CMK (cell line): ENCODE results near the gene MCF2L2.
A peak's percentile ranks its signal among the peaks of the same experiment; 100 is the strongest.

ENCODE experiments used
- DNase-seq: peaks from one replicate; pipeline ENCODE4 v3.0.0-alpha.2; 2010; ENCODE audit warnings: low read depth

Gene MCF2L2

DNA sequence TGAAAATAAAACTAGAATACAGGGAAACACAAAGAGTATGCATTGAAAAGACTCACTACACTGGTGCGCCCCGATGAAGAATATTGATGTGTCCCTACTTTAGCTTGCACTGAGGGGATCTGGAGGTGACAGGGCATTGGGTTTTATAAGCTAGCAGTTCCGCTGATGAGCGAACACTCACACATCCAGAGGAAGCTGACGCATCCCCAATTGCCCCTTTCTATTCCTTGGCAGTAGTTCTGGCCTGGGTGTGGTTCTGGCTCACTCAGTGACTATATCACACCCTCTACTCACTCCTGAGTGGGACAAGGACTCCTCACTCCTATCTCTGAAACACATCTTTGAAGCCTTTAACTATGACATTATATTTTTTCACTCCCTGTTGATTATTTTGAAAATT, 104.3 kb downstream of the MCF2L2 start:
- no peak for DNase-seq

- DNase-seq: no peak
These were observed 109.0 kb downstream of the MCF2L2 start for GRCh38 chr3:183319371-183319770.

DNA sequence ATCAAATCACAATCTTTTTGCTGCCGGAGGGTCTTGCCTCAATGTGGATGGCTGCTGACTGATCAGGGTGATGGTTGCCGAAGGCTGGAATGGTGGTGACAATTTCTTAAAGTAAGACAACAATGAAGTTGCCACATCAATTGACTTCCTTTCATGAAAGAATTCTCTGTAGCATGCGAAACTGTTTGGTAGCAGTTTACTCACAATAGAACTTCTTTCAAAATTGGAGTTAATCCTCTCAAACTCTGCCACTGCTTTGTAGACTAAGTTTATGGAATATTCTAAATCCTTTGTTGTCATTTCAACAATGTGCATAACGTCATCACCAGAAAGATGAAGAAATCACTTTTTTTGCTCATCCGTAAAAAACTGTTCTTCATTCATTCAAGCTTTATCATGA, 109.5 kb downstream of the MCF2L2 start:
- DNase-seq: no peak

GRCh38 chr3:183317886-183318865, 110.2 kb downstream of the MCF2L2 start:
- no peak for DNase-seq

DNA sequence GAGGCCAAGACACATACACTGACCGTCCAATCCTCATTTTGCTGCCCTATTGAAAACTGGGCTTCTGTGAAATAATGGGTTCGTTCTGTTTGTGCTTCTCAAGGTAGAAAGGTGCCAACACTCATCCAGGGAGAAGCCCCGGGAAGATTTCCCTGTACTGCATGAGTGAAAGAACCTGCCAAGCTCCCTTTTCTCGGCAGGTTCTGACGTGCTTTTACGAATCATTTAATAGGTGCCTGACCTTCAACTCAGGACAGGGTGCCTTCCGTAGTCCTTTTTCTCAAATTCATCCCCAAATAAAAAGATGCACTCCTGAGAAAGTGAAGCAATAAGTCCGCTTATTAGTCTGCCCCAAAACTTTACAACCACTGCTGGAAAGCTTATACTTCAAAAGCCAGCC, 111.1 kb downstream of the MCF2L2 start:
- no peak for DNase-seq

DNA sequence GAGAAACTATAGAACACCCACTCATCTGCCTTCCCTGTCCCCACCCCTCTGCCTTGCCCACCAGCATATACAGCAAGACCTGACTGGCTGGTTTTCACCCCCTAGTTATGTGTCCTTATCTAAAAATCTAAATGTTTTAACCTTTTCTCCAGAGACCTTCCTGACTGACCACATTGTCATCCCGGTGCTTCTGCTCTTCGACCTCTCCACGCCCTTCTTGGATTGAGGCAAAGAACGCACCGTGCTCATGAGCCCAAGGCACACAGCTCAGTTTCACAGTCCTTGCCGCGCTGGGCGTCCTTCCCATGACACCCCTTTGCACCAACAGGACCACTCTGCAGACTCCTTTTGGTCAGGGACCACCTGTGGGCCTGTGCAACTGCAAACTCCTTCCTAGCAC, 112.7 kb downstream of the MCF2L2 start:
- DNase-seq: no peak

DNA sequence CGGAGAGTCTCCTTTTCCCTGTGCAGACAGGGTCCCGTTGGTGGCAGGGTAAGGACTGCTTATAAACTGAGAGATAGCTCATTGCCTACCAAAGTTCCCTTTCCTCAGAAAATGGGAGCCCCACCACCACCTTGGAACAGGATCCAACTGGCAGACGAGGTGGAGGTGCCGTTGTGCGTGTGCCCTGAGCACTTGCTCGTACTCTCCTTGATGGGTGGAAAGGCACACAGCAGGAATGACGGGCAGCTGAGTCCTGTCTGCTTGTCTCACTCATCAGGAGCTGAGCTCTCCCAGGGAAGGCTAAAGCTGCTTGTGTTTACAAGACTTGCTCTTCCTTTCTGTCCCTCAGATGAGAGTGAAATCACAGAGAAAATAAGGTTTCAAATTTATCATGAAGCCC, 114.7 kb downstream of the MCF2L2 start:
- no peak for DNase-seq

DNA sequence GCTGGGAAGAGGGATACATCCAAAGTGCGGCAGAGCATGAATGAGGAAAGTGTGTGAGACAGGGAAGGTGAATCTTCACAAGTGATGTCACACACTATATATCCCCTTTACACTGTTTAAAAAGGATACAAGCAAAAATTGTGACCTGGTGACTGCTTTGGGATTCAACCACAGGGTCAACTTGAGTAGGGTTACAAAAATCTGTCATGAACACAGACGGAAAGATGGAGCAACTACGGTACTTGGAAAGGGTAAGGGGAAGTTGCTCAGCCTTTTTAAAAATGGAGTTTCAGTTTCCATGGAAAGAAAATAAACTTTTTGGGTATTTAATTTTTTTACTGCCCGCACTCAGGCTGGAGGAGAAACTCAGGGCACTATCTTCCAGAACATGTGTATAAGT, 115.1 kb downstream of the MCF2L2 start:
- DNase-seq: no peak

- no peak for DNase-seq
These were observed 116.0 kb downstream of the MCF2L2 start for GRCh38 chr3:183312433-183312832.

- DNase-seq: no peak
These were observed 117.5 kb downstream of the MCF2L2 start for GRCh38 chr3:183310936-183311335.

- DNase-seq: no peak
These were observed 119.1 kb downstream of the MCF2L2 start for GRCh38 chr3:183309276-183309675.

GRCh38 chr3:183308751-183309150, 119.7 kb downstream of the MCF2L2 start:
- DNase-seq: no peak

DNA sequence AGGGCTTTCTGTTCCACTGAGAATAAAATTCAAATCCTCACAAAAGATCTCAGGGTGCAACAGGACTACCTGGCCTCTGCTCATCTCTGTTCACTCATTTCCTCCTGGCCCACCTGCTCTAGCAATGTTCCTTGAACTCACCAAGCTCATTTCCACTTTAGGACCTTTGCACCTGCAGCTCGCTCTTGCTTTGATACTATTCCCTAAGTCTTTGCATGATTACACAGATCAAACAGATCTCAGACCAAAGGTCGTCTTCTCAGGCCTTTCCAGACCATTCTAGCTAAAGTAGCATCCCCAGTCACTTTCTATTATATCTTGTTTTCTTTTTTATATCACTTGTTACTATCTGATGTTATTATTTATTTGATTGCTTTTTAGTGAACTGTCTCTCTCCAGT, 120.7 kb downstream of the MCF2L2 start:
- DNase-seq: no peak

DNA sequence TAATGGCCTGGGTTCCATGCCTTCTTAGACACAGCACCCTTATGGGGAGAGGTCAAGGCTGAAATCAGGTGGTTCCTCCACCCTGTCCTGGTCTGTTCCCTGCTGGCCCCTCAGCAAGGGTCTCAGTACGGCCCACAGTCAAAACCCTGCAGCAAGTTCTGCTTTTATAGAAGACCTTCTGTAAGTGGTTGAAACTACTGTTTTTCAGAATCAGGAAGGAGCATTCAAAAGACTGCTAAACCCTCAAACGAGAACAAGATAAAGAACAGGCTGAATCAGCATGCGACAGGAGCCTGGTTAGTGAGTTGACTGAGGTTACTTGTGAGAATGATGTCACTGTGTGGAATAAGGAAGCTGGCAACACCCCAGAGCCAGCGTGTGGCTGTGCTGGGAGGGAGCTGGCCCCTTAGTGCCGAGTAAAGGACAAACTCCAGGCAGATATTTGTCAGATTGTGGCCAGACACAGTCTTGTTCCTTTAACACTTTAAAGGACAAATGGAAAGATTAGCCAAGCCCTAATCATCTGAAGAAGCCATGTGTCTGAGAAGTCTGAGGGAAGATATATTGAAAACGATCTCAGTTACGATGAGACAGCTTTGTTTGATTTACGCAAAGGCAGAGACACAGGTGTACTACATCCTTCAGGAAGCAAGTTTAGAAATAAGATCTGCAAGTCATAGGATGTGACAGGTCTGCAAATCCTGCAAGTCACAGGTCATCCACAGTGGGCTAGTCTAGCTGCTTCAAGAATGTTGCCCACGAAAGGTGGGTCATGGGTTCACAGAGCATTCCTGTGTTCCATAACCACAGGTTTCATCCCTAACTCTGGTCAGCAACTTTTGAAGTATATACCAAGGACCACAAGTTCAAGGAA, 121.4 kb downstream of the MCF2L2 start:
- peak; percentile 53 for DNase-seq

DNA sequence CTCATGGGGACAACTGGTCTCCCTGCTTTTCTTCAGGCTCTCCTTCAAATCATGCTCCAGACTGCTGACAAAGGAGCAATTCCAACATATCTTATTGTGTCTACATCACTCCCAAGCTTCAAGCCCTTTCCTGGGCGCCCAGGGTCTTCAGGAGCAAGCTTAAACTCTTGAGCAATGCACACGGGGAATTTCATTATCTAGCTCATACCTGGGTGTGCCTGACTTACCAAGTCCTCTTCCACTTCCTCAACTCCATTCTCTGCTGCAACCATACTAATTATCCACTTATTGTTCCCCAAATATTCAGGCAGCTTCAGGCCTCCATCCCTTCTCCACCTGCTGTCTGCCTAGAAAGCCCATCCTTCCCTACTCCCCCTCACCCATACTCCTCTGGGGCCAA, 124.7 kb downstream of the MCF2L2 start:
- no peak for DNase-seq

GRCh38 chr3:183301937-183302580, 126.4 kb downstream of the MCF2L2 start:
- no peak for DNase-seq

GRCh38 chr3:183300996-183301562, 127.3 kb downstream of the MCF2L2 start:
- no peak for DNase-seq

- DNase-seq: no peak
These were observed 128.4 kb downstream of the MCF2L2 start for GRCh38 chr3:183299976-183300375.

DNA sequence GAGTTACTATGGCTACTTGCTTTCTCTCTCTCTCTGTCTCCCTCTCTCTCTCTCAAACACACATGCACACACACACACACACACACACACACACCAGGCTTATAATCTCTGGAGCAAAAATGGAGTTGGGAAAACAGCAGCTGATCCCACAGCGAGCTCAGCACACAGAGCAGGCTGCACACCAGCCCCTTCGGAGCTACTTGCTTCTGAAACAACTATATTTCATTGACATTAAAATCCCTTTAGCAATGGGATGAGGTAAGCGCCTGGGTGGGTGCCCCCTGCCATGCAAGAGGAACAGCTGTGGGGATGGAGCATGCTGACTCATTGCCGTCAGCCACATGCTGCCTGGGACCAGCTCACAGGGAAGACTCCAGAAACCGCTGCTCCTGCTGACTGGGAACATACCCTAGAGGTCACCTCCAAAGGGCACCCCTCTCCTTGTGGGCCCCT, 129.7 kb downstream of the MCF2L2 start:
- DNase-seq: no peak

DNA sequence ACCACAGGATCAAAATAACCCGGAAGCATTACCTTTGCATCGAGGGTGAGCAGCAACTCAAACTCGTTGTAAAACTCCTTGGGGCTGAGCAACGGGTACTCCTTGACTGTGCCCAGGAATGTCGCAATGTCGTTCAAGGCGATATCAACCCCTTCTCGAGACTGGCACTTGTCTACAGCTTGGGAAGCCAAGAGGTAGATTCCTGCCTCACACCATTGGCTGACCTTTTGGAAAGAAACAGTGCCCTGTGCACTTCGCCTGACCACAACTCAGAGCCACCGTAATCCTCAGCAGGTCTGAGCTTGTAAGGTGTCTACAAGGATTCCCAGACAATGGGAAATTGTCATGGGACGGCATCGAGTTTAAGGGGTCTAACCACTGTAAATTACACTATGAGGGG, 131.5 kb downstream of the MCF2L2 start:
- no peak for DNase-seq

DNA sequence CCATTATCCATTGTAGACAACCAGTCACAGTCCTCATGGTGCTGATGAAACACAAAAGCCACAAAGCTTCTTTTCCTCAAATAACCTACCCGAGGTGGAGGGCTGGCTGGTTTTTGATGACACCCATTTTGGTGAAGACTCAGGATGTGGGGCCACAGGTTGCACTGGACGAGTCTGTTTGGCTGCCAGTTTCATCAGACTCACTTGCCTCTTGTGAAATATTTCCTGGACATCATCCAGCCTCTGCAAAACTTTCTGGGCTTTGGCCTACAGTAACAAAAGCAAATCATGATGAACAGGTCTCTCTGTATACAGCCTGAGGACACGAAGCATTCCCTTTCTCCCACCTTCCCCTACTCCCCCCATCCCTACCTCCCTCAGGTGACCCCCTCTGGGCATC, 133.2 kb downstream of the MCF2L2 start:
- DNase-seq: no peak

- no peak for DNase-seq
These were observed 134.5 kb downstream of the MCF2L2 start for GRCh38 chr3:183293966-183294365.
